IgD-negative memory B cell (primary cell): Measurements from ENCODE around the gene SNX24. TPM values are rescaled to one million over a fixed set of nuclear protein-coding genes. Genes with fewer than 3 reads are reported as not detected.

Source experiments
- polyA plus RNA-seq: library from polyadenylated mRNA; unstranded; fragments of 300-500 nt; fragmentation: Illumina TruSeq; gene quantifications from one replicate; pipeline ENCODE4 v1.2.3, GENCODE V29; 2021

The SNX24 gene
- polyA plus RNA-seq, 1 donor from 2014 or later = 2.5 TPM

Other genes with a start within 250 kb of the SNX24 start
- 379 TPM for gene SNX2, start 70.5 kb upstream of the SNX24 start, polyA plus RNA-seq
- gene PPIC, start 191.1 kb downstream of the SNX24 start, polyA plus RNA-seq = not detected
- gene PRDM6, start 243.6 kb downstream of the SNX24 start, polyA plus RNA-seq = not detected